Jurkat, Clone E6-1 (cell line): Measurements from ENCODE around the gene OVCH2.
A peak's percentile ranks its signal among the peaks of the same experiment; 100 is the strongest.
"Not testable (repeated sequence)": the region's sequence is repeated elsewhere in the genome, so short reads cannot be mapped to it uniquely, and the experiment has no call there.

ENCODE experiments used
- DNase-seq: peaks from one replicate; pipeline ENCODE4 v3.0.0-alpha.2; 2011; ENCODE audit warnings: low read depth, low spot score
- H3K4me3 ChIP-seq: 2 replicates; pipeline ENCODE4 v1.5.1; 2011; ENCODE audit warnings: mild to moderate bottlenecking, low read length, control low read depth, moderate library complexity

OVCH2 gene

DNA sequence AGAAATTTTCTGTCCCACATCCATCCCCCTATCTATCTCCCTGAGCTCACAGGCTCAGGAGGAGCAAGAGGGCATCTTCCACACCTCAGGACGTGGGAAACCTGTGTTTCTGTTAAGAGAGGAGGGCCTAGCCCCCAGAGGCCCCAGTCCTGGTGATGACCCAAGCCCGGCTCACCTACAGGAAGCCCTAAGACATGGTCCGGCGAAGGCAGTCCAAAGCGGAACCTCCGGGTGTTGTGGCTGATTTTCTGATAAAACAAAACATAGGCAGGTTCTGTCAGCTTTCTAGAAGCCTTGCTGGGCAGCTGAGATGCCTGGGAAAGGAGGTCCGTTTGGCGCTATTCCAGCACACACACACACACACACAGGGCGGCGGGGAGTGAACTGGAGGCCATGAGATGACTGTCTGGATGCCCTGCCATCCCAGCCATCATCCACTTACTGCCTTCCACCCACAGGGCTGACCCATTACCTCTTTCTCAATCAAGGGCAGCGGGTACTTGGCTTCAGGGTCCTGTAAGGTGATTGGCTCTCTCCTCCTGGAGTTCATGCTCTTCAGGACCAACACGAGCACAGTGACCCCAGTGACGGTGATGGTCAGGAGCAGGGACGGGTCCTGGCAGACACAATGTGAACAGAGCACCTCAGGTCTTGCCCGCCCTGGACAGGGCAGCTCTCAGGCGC lies 33.9 kb downstream of the OVCH2 start:
- DNase-seq, result no peak
- no peak overlapping the region for H3K4me3 ChIP-seq

GRCh38 chr11:7671347-7672215 lies 34.7 kb downstream of the OVCH2 start:
- DNase-seq, result no peak
- no peak overlapping the region for H3K4me3 ChIP-seq

GRCh38 chr11:7670641-7671040 lies 35.6 kb downstream of the OVCH2 start:
- no peak for DNase-seq
- no peak overlapping the region for H3K4me3 ChIP-seq

GRCh38 chr11:7668911-7669310 lies 37.4 kb downstream of the OVCH2 start:
- DNase-seq, result no peak
- no peak overlapping the region for H3K4me3 ChIP-seq

DNA sequence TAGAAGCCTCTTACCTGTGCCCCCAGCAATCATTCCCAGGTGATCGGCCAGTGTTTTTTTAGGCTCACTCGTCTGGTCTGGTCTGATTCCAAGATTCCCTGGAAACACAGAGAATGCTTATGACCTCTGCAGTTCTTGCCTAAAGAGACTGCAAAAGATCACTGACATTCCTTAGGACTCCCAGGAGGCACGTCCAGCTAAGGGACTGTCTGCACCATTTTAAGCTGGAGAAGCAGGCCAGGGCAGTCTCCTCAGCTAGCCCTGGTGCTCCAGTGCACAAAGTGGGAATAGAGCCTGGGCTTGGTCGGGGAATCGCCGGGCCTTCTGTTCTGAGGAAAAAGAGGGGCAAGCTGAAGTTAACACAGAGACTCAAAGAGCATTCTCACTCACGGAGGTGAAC lies 37.8 kb downstream of the OVCH2 start:
- no peak for DNase-seq
- no peak overlapping the region for H3K4me3 ChIP-seq

DNA sequence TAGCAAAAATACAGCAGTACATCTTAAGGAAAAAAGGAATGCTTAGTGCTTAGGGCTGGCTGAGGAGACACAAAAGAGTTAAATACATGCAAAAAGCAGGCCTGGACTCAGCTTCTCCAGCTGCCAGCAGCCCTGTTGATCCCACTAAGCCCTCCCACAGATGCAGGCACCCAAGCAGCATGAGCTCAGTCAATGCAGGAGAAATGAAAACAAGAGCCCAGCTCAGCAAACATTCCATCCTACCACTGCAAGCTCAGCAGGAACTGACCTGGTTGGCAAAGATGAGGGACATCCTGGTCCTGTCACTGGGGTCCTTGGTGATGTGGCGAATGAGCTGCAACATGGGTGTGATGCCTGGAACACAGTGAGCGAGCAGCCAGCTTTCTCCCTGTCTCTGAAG lies 38.8 kb downstream of the OVCH2 start:
- H3K4me3 ChIP-seq, result no peak overlapping the region
- DNase-seq, result no peak

GRCh38 chr11:7666292-7666866 lies 39.9 kb downstream of the OVCH2 start:
- no peak for DNase-seq

DNA sequence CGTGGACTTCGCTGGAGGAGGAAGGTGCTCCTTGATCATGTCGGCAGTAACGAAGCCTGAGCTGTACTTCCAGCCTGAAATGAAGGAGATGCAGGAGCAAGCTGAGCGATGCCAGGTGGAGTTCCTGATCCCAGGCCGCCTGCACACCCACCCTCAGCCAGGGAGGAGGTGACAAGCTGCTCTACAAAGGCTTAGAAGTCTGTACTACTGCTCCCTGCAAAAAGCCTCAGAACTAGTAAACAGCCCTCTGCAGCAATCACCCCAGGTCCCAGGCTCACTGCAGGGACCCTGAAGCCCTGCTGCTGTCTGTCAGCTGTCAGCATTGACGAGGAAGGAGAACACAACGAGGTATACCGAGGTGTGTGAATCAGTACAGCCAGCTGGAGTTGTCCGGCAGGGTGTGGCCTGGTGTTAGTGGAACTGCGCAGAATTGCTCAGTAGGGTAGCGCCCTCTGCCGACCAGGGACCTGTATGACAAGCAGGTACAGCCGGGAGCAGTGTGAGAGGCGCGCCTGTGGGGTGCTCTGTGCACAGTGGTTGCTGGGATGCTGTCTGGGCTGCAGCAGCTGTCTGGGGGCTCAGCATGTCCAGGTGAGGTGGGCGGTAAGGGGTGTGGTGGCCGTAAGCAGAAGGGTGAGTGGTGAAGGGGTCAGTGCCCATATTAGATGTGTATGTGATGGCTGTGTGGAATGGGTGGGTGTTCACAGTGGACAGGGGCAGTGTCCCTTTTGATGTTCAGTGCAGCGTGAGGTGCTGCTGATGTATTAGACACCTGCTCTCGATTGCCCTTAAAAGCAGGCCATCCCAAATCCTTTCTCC lies 40.6 kb downstream of the OVCH2 start:
- H3K4me3 ChIP-seq, result no peak overlapping the region
- DNase-seq, result peak; percentile 37

More at GRCh38 chr11:7666292-7666866, 39.9 kb downstream of the OVCH2 start:
- H3K4me3 ChIP-seq, result no peak overlapping the region

GRCh38 chr11:7664867-7665266 lies 41.4 kb downstream of the OVCH2 start:
- DNase-seq, result no peak
- no peak overlapping the region for H3K4me3 ChIP-seq

- DNase-seq, H3K4me3 ChIP-seq: not testable (repeated sequence)
These were observed 42.7 kb downstream of the OVCH2 start for GRCh38 chr11:7663531-7663930.

GRCh38 chr11:7657306-7658025 lies 48.8 kb downstream of the OVCH2 start:
- no peak overlapping the region for H3K4me3 ChIP-seq
- DNase-seq, result peak; percentile 38

GRCh38 chr11:7656704-7657103 lies 49.6 kb downstream of the OVCH2 start:
- no peak for DNase-seq
- no peak overlapping the region for H3K4me3 ChIP-seq

- DNase-seq, result no peak
- H3K4me3 ChIP-seq, result no peak overlapping the region
These were observed 50.7 kb downstream of the OVCH2 start for GRCh38 chr11:7655253-7656217.

GRCh38 chr11:7654195-7654705 lies 52.0 kb downstream of the OVCH2 start:
- no peak overlapping the region for H3K4me3 ChIP-seq
- DNase-seq, result no peak

DNA sequence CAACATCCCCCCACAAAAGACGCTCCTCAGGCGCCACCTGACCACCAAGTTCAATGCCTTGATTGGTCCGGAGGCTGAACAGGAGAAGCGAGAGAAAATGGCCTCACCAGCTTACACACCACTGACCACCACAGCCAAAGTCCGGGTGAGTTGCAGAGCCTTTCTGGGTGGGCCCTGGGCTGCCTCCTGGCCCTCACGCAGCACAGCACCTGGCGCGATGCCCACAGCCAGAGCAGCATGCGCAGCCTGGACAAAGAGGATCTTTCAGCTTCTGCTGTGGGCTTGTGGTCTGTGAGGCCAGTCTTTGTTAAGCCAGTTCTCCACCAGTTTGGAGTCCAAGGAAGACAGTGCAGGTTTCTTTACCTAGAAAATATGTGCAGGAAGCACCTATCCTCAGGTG lies 54.6 kb downstream of the OVCH2 start:
- no peak overlapping the region for H3K4me3 ChIP-seq
- DNase-seq, result no peak

GRCh38 chr11:7651140-7651551 lies 55.1 kb downstream of the OVCH2 start:
- no peak overlapping the region for H3K4me3 ChIP-seq
- no peak for DNase-seq

DNA sequence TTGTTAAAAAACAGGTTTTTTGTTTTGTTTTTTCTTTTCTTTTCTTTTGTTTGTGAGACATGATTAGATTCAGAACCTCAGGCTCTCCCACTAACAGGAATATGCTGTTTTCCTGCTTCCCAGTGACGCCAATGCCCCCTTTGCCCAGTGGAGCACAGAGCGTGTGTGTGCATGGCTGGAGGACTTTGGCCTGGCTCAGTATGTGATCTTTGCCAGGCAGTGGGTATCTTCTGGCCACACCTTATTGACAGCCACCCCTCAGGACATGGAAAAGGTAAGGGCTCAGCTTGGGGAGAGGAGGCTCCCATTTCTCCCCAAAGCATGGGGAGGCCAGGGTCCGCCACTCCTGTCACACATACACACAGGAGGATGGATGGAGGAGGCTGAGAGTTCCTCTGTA lies 58.0 kb downstream of the OVCH2 start:
- DNase-seq, result no peak
- no peak overlapping the region for H3K4me3 ChIP-seq

DNA sequence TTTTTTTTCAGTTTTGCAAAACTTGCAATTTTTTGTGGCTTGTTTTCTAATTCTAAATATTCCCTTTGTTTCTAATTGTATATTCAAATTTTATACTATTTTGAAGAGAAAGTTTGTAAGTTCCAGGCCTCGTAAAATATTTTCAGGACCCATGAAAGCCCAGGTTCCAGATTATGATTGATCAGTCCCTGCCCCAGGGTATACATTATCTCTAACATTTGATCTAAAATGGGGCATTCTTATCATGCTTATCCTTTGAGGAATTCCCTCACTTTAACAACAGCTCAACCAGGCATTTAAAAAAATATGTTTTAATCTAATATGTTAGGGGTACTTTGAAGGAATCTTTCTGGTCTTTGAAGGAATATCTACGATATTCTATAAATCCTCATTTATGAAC lies 59.4 kb downstream of the OVCH2 start:
- DNase-seq, result no peak
- H3K4me3 ChIP-seq, result no peak overlapping the region
